Measurements from ENCODE around the gene RHBDF1.
"Not testable (repeated sequence)": the region's sequence is repeated elsewhere in the genome, so short reads cannot be mapped to it uniquely, and the experiment has no call there.

RHBDF1 gene

GRCh38 chr16:36336-36984, 36.0 kb downstream of the RHBDF1 start:
- DNase-seq (ENCODE audit: low spot score): no peak

- no peak for DNase-seq (ENCODE audit: low spot score)
These were observed 36.6 kb downstream of the RHBDF1 start for GRCh38 chr16:35678-36305.

- DNase-seq (ENCODE audit: low spot score): no peak
These were observed 37.3 kb downstream of the RHBDF1 start for GRCh38 chr16:35011-35677.

- DNase-seq (ENCODE audit: low spot score): no peak
These were observed 37.8 kb downstream of the RHBDF1 start for GRCh38 chr16:34648-34987.

GRCh38 chr16:33877-34647, 38.4 kb downstream of the RHBDF1 start:
- no peak for DNase-seq (ENCODE audit: low spot score)

GRCh38 chr16:33154-33876, 39.1 kb downstream of the RHBDF1 start:
- DNase-seq (ENCODE audit: low spot score): not testable (repeated sequence)

GRCh38 chr16:30627-31026, 41.8 kb downstream of the RHBDF1 start:
- DNase-seq (ENCODE audit: low spot score): not testable (repeated sequence)

- not testable (repeated sequence) for DNase-seq (ENCODE audit: low spot score)
These were observed 46.5 kb downstream of the RHBDF1 start for GRCh38 chr16:25926-26348.

GRCh38 chr16:24151-24550, 48.3 kb downstream of the RHBDF1 start:
- DNase-seq (ENCODE audit: low spot score): not testable (repeated sequence)

GRCh38 chr16:20886-21285, 51.5 kb downstream of the RHBDF1 start:
- DNase-seq (ENCODE audit: low spot score): not testable (repeated sequence)

- DNase-seq (ENCODE audit: low spot score): not testable (repeated sequence)
These were observed 55.2 kb downstream of the RHBDF1 start for GRCh38 chr16:17062-17765.

GRCh38 chr16:10772-11171, 61.7 kb downstream of the RHBDF1 start:
- DNase-seq (ENCODE audit: low spot score): not testable (repeated sequence)

GRCh38 chr16:9903-10665, 62.3 kb downstream of the RHBDF1 start:
- DNase-seq (ENCODE audit: low spot score): no peak

Measured in HuH-7.5 (cell line).